HCT116 (cell line): ENCODE results near the gene AP1S1.

Source experiments
- CTCF ChIP-seq, 3 experiments: fragments of 200-600 bp in 1 of 3; sonication (generic) in 1 of 3; IDR thresholded peaks in 2 of 3; conservative IDR thresholded peaks in 1 of 3; 2 replicates each; pipeline ENCODE4 v1.5.1; 2012 to 2017; ENCODE audit warnings: low read depth in 2 of 3, low read length in 2 of 3, antibody characterized with exemption in 1 of 3, borderline replicate concordance in 1 of 3, control low read depth in 1 of 3, mild to moderate bottlenecking in 1 of 3, mixed read lengths in 1 of 3, mixed run types in 1 of 3, moderate library complexity in 1 of 3; ENCODE audit not compliant: insufficient read depth in 1 of 3
- REST ChIP-seq: IDR thresholded peaks from 2 replicates; pipeline ENCODE4 v1.6.1; 2012; ENCODE audit warnings: low read depth

- TF ChIP-seq CTCF (IDR thresholded peaks at IDR 0.05 in 2 of 3, conservative IDR thresholded peaks at IDR 0.05 in 1 of 3; ENCODE audit: borderline replicate concordance in 1 of 3, insufficient read depth in 1 of 3, low read depth in 2 of 3, low read length in 2 of 3) = no peak
- no peak for TF ChIP-seq REST
Measured at GRCh38 chr7:101202603-101202918, 48.3 kb downstream of the AP1S1 start.
